NOMO-1 treated with DMSO at 0.1 percent for 48 hours (cell line): ENCODE results near the gene GNAQ.
A peak's percentile ranks its signal among the peaks of the same experiment; 100 is the strongest.
"Not testable (repeated sequence)": the region's sequence is repeated elsewhere in the genome, so short reads cannot be mapped to it uniquely, and the experiment has no call there.

Experiments
- DNase-seq: peaks from one replicate; lab custom pipeline; 2025; ENCODE audit not compliant: unreplicated experiment; lab: John Stamatoyannopoulos, UW

The GNAQ gene

DNA sequence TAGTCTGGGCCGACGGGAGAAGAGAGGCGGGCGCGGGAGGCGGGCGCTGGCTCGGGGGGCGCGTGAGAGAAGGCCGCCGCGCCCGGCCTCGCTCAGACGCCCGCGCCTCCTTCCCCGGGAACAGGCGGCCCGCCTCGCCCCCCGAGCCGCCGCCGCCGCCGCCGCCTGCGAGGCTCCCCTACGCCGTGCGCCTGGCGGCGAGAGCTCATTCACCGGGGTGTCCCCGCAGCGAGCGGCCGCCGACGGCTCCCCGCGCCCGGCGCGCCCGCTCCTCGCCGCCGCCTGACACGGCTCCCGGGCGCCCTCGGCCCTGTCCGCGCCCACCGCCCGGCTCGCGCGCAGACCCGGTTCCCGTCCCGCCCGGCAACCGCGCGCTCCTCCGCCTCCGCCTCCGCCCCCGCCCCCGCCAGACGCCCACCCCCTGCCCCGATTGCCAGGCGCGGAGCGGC lies at the start of gene GNAQ:
Gene GNAQ (minus strand): TSS at position 368 of the 449 bp plus-strand sequence. CDS start 576 bp downstream, outside the sequence.
- DNase-seq: no peak

DNA sequence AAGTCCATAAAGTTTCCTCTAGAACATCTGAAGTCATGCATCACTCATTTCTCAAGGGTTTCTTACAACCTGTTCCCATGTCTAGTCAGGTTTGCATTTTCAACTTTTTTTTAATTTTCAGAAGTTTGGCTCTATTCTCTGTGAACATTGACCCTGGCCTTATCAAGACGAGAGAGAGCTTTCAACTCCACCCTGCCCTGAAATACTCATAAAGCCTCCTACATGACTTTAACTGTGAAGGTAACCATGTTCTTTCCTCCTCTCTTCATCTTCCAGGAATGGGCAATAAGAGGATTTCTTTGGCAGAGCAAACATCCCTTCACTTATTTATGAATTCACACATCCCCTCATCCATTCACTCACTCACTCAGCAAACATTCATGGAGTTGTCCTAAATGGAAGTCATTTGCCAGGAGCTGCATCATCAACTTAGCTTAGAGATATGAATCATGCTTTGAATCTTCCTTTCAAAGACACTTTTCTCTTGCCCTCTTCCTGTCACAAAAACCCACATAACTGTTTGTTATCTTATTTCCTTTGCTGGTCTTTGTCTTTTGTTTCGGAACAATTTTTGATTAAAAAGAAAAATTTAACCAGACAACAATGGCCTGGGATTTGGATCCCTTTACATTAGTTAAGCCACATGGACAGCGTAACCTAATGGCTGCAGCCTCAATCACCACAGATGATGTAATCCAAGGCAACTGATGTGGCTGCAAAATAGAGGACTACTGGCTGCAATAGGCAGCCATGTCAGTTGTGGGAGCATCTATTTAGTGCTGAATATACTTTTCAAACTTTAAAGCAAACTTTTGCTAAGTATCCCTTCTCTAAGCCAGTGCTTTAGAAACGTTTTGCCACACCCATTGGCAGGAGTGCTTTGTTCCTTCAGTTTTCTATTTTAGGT lies 43.0 kb upstream of the GNAQ start:
- no peak for DNase-seq

DNA sequence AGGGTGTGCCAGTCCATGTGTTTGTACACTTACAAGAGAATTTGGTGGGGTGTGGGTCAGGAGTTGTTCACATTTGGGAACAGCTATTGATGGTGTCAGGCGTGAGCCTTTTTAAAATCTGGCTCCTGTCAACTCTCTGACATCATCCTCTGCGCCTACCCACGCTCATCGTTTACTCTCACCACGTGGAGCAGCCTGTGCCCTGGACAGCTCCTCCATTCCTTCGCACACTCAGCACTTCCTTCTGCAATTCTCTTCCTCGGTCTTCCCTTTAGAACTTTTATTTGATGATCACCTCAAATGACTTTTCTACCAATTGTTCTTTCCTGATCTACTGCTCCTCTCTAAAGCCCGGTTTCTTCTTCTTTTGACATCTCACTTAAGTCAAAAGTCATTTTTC lies 42.1 kb upstream of the GNAQ start:
- no peak for DNase-seq

DNA sequence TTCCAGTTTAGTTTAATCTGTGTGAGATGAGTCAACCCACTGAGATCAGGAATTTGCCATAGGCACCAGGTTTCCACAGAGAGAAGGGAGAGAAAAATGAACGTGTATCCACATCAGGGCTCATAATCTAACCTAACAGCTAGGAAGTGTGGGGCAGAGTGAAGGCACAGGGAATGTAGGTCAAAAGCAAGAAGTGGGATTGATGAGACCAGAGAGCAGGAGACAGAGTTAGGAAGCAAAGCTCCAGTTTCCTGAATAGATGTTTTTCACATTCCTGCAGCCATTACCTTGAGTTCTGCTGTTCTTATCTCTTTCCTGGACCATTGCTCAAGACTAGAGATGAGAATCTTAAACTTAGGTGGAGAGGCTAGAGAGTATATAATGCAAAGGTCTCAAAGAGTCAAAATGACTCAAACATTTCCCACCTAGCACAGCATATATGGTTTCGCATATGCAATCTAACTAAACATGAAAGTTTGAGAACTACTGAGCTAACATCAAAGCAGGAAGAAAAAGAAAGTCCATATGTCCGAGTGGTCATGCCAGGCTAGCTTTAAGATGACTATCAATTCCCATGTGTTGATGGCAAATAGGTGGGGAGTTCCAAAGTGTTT lies 41.1 kb upstream of the GNAQ start:
- no peak for DNase-seq

DNA sequence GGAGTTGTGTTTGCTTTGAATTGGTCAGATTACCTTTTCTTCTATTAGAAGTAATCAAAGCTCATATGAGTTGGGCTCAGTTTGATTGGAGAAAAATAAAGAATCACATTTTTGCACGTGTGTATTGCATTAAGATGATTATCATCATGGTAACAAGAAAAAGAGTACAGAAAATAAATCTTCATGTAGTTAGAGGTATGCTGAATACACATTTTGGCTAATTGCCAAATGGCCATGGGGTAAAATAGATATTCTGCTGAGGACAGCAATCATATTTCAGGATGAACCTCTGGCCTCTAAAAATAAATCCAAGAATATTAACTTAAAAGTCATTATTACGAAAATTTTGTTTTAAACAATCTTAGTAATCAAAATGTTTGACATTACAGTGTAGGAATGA lies 38.9 kb upstream of the GNAQ start:
- DNase-seq: no peak

DNA sequence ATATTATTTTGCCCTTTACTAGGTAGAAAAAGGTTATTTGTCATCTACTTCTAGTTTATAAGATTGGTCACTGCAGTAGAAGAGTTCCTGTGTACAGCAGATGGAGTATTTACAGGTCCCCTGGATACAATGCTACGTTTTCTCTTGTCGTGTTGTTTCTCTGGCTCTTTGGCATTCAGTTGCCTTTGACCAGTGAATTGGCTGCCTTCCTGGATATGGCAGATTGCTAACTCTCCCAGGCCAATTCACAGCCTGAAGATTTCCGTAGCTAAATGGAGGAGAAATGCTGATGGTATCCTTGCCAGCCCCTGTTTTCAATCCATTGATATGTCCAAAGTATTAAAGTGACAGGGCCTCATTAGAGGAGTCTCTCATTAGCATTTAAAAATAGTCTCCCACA lies 32.5 kb upstream of the GNAQ start:
- DNase-seq: no peak

DNA sequence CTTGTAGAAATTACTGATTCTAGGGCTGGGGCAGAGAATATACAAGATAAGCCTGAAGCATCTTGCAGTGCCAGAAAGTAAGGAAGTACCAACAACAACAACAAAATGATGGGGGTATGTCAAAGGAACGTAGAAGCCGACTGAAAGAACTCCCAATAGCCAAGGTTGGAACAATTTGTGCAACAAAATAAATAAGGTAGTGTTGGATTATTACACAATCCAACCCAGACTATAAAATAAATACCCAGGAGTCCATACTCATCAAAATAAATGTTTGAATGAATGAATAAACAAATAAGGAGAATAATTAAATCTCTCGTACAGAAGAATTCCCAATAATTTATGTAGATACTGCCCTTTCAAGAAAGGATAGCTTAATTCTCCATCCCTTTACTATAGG lies 31.1 kb upstream of the GNAQ start:
- no peak for DNase-seq

DNA sequence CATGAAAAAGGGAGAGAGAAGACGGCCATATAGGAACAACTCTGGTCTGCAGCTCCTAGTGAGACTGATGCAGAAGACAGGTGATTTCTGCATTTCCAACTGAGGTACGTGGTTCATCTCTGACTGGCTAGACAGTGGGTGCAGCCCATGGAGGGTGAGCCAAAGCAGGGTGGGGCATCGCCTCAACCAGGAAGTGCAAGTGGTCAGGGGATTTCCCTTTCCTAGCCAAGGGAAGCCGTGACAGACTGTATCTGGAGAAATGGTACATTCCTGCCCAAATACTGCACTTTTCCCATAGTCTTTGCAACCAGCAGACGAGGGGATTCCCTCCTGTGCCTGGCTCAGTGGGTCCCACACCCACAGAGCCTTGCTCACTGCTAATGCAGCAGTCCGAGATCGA lies 22.6 kb upstream of the GNAQ start:
- not testable (repeated sequence) for DNase-seq

DNA sequence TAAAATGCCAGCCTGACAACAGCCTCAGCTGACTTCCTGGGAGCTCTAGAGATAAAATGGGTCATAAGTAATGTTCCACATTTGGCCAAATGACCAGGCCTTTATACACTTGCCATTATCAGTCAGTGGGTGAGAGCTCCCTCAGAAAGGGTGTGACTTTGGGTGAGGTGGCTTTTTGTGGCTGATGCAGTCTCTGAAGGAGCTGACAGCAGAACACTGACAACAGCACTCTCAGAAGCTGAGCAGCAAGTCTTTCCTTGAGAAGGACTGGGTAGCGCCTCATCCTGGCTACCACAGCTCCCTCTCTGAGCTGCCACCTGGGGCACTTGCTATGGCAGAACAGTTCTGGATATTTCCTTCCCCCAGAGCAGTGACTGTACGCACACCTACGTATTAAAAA lies 22.0 kb upstream of the GNAQ start:
- DNase-seq: no peak

DNA sequence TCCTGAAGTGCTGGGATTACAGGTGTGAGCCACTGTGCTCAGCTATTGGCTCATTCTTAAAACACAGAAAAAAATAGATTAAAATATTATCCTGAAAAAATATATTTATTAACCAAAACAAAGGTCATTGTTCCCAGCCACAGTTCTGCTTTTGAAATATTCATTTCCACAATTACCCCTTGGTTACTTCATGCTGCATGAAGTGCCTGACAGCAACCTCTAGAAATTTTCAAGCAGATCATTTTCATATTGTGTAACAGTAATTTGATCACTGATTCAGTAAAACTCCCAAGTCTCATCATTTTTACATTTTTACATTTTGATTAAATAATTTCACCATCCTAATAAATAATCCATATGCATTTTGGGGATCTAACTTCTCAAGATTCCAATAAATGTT lies 18.8 kb upstream of the GNAQ start:
- DNase-seq: no peak

DNA sequence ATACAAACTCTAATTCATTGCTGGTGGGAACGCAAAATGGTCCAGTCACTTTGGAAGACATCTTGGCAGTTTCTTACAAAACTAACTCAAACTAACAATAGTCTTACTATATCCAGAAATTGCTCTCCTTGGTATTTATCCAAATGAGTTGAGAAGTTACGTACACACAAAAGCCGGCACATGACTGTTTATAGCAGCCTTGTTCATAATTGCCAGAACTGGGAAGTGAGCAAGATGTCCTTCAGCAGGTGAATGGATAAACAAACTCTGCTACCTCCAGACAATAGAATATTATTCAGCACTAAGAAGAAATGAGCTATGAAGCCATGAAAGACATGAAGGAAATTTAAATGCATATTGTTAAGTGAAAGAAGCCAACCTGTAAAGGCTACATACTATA lies 17.9 kb upstream of the GNAQ start:
- DNase-seq: no peak

DNA sequence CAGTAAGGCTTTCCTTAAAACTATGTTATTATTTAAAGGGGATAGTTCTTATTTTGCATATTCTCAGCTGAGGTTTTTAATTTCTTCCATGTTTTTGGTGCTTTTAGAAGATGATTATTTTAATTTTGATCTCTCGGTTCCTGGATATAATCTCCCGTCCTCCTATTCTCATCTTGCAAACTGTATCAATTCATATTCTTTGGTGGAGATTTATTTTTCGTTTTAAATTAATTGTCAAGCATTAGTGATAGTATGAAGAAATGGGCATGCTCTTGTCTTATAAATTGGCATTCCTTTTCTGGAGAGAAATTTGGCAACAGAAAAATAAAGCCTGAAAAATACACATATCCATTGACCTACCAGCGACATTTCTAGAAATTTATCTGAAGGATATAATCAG lies 15.5 kb upstream of the GNAQ start:
- DNase-seq: no peak

DNA sequence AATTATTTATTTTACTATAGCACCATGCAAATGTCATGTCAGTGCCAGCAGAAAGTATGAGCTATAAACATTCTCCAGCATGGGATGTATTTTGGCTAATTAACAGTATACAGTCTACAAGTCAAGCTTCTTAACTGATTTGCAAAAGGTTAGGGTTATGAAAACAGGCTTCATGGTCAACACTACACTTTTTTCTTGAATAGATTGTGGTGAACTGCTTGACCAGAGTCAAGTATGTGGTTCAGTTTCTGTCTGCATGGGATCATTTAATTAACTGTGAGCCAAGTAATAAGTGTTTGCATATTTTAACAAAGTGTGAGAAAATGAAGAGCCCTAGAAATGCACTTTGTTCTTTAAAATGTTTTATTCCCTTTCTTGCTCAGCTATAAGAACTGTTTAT lies 14.5 kb upstream of the GNAQ start:
- DNase-seq: no peak

DNA sequence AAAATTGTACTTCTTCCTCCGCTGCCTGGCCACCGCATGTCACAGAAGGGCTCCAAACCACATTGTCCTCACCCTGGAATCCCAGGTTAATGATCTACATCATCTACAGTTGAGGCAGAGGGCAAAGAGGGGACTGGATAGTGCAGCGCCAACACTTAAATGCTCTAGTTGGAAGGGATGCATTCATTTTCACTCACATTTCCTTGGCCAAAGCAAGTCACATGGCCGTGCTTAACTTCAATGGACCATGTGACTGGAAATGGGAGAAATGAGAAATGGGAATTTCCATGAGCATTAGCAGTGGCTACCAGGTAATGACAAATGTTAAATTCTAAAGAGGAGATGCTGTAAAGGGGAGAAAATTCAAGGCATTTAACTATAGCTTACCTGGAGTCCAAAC lies 13.3 kb upstream of the GNAQ start:
- DNase-seq: no peak

DNA sequence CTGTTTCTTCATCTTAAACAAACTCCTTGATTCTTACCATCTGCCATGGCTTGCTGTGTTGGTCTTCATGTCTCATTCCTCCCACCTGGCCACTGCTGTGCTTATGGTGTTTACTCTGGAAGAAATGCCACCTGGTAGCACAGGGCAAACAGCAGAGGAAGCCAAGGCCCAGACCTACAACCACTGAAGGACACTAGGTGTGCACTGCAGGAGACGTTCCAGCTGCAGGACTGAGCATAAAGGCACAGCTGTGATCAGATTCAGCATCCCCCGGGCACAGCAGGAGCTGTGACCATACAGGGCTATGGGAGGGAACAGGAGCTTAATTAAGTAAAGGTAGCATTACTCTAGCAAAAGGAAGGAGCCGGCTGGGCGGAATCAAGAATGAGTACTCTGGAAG lies 12.6 kb upstream of the GNAQ start:
- DNase-seq: no peak

DNA sequence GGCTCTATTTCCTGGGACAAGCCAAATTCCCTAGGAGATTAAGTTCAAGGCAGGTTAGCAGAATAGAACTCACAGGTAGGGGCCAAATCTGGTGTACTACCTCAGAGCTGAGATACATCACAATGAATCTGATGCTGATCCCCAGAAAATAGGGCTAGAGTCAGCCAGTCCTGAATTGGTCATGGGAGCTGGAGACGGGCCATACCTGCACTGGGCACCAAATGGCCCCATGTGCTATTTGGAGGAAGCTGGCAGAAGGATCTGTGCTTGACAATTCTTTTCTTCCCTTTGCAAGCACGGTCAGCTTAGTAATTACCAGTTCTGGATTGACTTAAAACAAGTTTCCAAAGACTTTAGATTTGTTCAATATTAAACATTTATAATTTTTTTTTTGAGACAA lies 10.4 kb upstream of the GNAQ start:
- DNase-seq: no peak

DNA sequence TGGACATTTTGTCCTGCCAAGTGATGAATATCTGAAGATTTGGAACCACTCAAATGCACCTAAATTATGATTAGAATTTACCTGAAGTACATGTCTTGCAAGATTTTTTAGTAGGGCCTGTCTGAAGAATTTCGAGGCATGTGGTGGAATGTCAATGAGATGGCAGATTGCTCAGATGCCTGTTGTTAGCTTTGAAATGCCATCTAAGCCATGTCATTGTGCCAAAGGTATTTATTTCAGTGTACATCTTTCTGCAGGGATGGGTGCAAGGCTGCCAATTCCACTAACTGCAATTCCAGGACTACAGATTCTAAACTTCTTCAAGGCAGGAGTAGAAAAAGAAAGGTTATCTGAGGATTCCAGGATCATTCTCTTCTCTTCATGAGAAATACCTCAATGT lies 9.1 kb upstream of the GNAQ start:
- no peak for DNase-seq

DNA sequence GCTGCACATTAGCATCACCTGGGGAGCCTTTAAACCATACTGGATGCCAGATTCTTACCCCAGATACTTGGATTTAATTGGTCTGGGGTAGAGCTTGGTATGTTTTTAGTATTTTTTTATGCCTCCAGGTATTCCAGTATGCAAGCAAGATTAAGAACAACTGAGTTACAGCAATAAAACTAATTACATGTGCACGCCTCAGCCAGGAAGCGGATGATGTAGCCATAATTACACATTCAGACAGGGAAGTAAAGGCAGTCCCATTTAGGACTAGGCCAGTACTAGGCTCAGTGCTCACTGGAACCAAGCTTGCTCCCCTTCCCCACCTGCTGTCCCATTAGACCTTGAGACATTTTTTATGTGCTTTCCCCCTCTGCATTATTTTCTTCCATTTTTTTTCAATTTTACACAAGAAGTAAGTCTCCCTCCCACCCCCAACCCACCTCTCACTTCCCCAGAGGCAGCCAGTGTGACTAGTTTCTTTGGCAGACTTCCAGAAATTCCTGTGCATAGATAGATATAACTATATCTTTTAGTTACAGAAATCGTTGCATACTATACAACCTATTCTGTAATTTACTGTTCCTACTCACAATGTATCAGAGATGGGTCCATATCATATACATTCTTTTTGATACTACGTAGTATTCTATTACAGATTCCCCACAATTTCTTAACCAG lies 7.1 kb upstream of the GNAQ start:
- no peak for DNase-seq

DNA sequence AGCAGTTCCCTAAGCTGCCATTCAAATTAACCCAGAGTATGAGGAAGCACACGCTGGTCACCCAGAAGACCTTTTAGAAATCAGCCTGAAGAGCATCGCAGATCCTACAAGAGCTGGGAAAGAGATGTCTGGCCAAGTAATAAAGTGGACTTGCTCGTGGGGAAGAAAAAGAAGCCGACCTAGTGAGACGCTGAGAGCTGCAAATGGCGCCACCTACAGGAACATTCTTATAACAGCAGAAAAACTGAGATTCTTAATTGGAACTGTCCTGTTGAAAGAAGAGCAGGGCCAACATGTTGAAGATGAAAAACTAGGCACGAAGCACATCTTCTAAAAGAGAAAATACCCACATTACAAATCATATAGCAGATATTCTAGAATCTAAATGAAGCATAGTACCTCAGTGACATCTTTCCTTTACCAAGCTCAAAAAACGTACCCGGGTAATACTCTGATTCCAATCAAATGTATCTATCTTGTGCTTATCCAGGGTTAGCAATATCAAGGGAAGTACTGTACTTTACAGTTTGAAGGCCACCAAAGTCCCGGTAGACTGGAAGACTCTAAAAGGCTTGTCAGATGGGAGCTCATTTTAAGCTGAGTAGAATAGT lies 3.9 kb upstream of the GNAQ start:
- peak; percentile 63 for DNase-seq

DNA sequence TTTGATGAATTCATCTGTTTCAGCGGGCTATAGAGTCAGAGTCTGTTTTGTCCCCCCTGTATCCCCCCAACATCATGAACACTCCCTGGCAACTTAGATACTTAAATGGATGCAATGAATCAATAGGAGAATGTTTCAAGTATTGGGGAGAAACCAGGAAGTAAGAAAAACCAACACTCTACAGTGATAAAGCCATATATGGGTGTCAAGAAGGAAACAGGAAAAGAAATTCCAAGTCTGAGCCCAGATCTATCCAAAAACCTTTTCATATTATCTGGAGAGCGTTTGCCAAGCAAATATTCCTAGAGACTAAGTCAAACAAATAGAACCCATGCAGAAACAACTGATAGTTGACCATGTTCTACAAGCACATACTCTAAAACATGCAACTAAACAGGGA lies 2.3 kb upstream of the GNAQ start:
- DNase-seq: no peak

DNA sequence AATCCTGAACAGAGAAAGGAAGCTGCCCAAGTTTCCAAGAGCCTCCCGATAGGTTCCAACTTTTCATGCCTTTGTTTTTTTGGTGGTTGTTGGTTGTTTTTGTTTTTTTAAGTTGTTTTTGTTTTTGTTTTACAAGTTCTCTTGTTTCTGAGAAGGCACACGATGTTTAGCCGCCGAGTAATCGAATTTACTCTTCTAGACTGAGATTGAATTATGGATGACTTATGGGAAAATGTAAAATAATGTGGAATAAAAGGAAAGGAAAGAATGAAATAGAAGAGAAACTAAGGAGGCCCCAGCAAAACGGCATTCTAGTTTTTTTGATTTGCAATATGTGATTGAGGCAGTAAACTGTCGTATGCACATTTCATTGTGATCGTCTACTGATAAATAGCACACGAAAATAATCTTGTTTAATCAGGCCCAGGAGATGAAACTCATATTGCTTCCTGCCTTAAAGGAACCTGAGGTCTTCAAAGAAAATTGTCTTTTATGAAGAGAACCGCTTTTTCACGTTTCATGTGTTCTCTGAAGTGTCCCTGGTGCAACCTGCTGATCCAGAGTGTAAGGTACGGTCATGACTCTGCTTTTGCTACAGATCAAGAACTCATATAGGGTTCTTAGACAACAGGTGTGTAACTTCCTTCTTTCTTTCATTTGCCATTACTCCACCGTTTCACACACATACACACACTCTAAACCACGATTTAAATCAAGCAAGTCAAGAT lies 1.3 kb upstream of the GNAQ start:
- no peak for DNase-seq
